Brain microvascular endothelial cell (primary cell): ENCODE data around the gene POLR1B.

Source experiments
- DNase-seq: peaks from one replicate; pipeline ENCODE4 v3.0.0-alpha.2; 2020
- H3K27ac ChIP-seq: fragments of 250-450 bp; sonication (Bioruptor Pico); 2 replicates; pipeline ENCODE4 v1.5.1; 2020; ENCODE audit warnings: mild to moderate bottlenecking, moderate library complexity
- H3K27me3 ChIP-seq: fragments of 250-450 bp; sonication (Bioruptor Pico); replicated peaks from 2 replicates; pipeline ENCODE4 v1.5.1; 2020; ENCODE audit warnings: mild to moderate bottlenecking
- H3K36me3 ChIP-seq: fragments of 250-450 bp; sonication (Bioruptor Pico); replicated peaks from 2 replicates; pipeline ENCODE4 v1.5.1; 2020; ENCODE audit warnings: mild to moderate bottlenecking
- H3K4me3 ChIP-seq: 2 replicates; pipeline ENCODE4 v1.5.1; 2011; ENCODE audit warnings: low read depth, mild to moderate bottlenecking, control low read depth, low read length, moderate library complexity
- in situ Hi-C: cut with HindIII; loops from 2 replicates; pipeline ENCODE4 v1.10.0; 2017; ENCODE audit warnings: low sequenced_read_pairs, low pct_ligation_motif_present
- TF ChIP-seq, protein P1 (sequence below): IDR thresholded peaks from 2 replicates; pipeline ENCODE4 v1.5.1; 2011; ENCODE audit warnings: low read depth, mild to moderate bottlenecking, moderate library complexity, low read length, control low read depth, inconsistent platforms; ENCODE audit errors: missing control alignments

Gene POLR1B

GRCh38 chr2:112585873-112586464 lies 43.7 kb downstream of the POLR1B start:
- H3K36me3 ChIP-seq, result no peaks in the 10 kb centered on the region
- no peak overlapping the region for H3K27ac ChIP-seq
- in situ Hi-C loops, result no loop called here
- no peaks in the 10 kb centered on the region for H3K27me3 ChIP-seq
- no peak for DNase-seq
- TF ChIP-seq, protein P1, sequence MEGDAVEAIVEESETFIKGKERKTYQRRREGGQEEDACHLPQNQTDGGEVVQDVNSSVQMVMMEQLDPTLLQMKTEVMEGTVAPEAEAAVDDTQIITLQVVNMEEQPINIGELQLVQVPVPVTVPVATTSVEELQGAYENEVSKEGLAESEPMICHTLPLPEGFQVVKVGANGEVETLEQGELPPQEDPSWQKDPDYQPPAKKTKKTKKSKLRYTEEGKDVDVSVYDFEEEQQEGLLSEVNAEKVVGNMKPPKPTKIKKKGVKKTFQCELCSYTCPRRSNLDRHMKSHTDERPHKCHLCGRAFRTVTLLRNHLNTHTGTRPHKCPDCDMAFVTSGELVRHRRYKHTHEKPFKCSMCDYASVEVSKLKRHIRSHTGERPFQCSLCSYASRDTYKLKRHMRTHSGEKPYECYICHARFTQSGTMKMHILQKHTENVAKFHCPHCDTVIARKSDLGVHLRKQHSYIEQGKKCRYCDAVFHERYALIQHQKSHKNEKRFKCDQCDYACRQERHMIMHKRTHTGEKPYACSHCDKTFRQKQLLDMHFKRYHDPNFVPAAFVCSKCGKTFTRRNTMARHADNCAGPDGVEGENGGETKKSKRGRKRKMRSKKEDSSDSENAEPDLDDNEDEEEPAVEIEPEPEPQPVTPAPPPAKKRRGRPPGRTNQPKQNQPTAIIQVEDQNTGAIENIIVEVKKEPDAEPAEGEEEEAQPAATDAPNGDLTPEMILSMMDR, result no peak
- H3K4me3 ChIP-seq, result no peak overlapping the region

GRCh38 chr2:112588611-112589045 lies 46.4 kb downstream of the POLR1B start:
- H3K27ac ChIP-seq, result no peak overlapping the region
- DNase-seq, result no peak
- in situ Hi-C loops, result no loop called here
- H3K27me3 ChIP-seq, result no peaks in the 10 kb centered on the region
- TF ChIP-seq, protein P1, result no peak
- H3K36me3 ChIP-seq, result no peaks in the 10 kb centered on the region
- no peak overlapping the region for H3K4me3 ChIP-seq

DNA sequence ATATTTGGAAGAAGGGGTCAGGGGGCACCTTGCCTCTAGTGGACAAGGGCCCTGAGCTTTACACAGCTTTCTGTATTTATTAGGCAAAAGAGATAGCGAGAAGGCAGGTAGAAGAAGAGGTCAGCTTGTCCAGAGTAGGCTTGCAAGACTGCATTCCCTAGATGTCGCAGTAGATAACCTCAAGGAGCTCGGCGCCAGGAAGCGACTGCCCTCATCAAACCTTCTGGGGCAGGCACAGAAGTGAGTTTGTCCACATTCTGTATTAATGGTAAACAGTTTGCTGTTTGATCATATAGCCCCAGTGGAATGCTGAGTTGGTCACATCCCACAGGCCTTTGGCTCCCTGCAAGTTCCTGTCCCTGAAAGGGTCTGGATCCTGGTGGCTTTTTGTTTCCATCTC lies 49.1 kb downstream of the POLR1B start:
- no peaks in the 10 kb centered on the region for H3K27me3 ChIP-seq
- no peak for DNase-seq
- no peak overlapping the region for H3K27ac ChIP-seq
- TF ChIP-seq, protein P1, result no peak
- in situ Hi-C loops, result no loop called here
- no peaks in the 10 kb centered on the region for H3K36me3 ChIP-seq
- no peak overlapping the region for H3K4me3 ChIP-seq

DNA sequence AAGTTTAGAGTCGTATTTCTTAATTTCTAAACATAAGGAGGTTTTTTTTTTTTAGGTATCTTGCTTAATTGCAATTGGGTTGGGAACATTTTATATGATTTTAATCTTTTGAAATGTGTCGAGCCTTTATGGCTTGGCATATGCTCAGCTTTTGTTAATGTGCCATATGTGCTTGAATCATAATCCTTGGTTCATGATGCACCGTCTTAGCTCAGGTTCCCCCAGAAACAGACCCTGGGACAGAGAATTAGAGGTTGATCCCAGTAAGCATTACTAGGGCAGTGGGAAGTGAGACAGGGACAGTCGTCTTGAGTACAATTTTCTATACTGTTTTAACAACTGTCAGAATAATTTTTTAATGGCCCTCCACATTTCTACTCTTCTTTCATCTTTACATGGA lies 51.5 kb downstream of the POLR1B start:
- H3K36me3 ChIP-seq, result no peaks in the 10 kb centered on the region
- H3K27me3 ChIP-seq, result no peaks in the 10 kb centered on the region
- no peak overlapping the region for H3K27ac ChIP-seq
- TF ChIP-seq, protein P1, result no peak
- no peak for DNase-seq
- in situ Hi-C loops, result no loop called here
- no peak overlapping the region for H3K4me3 ChIP-seq

GRCh38 chr2:112597537-112598322 lies 55.5 kb downstream of the POLR1B start:
- in situ Hi-C loops, result no loop called here
- TF ChIP-seq, protein P1, result no peak
- H3K4me3 ChIP-seq, result no peak overlapping the region
- H3K36me3 ChIP-seq, result no peaks in the 10 kb centered on the region
- no peaks in the 10 kb centered on the region for H3K27me3 ChIP-seq
- no peak for DNase-seq
- no peak overlapping the region for H3K27ac ChIP-seq
